ENCODE data around the gene MACROD2. TPM values are rescaled to one million over a fixed set of nuclear protein-coding genes. Genes with fewer than 3 reads are reported as not detected.

The MACROD2 gene
- total RNA-seq, 4 donors from 2014 or later, result 4.0 to 14.1 (median 10.4) TPM

DNA sequence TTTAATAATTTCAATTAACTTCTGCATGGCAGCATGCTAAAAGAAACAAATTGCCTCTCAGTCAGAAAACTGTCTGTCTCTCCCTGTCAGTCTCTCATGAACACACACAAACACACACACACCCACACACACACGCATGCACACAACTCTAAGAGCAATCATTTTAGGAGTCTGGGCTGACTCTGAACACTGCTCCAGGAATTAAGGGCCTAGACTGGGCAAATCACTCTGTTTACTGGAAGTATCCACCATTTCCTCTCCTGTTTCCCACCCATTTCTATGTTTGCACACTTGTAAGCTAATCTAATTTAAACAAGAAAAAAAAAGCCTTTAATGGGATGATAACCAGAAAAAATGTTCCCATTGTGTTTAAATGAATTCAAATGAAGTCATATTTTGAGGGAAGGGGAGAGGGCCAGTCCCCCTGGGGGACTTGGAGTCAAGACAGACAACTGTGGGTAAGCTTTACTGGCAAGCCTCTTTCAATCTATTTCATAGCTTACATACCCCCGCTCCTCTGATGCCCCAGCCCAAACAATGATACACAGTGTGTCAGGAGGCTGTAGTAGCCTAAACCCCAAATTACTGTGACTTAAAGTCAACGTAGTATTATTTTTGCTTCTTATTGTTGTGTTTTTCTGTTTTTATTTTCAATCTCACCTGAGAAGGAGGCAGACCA lies 789.9 kb downstream of the MACROD2 start:
- DNase-seq (ENCODE audit: low spot score in 2 of 2), result no peak
- WGBS, 2 donors, result 70 to 78% methylated on average over 3 of the region's 3 CpGs
- Histone ChIP-seq H3K9me3 (no peaks in the 10 kb centered on the region), H3K36me3 (no peaks in the 10 kb centered on the region), H3K27me3 (no peaks in the 10 kb centered on the region), H3K4me1 (no peaks in the 10 kb centered on the region), H3K4me3 (no peak overlapping the region), H3K27ac (no peak overlapping the region)
- TF ChIP-seq, protein P1, sequence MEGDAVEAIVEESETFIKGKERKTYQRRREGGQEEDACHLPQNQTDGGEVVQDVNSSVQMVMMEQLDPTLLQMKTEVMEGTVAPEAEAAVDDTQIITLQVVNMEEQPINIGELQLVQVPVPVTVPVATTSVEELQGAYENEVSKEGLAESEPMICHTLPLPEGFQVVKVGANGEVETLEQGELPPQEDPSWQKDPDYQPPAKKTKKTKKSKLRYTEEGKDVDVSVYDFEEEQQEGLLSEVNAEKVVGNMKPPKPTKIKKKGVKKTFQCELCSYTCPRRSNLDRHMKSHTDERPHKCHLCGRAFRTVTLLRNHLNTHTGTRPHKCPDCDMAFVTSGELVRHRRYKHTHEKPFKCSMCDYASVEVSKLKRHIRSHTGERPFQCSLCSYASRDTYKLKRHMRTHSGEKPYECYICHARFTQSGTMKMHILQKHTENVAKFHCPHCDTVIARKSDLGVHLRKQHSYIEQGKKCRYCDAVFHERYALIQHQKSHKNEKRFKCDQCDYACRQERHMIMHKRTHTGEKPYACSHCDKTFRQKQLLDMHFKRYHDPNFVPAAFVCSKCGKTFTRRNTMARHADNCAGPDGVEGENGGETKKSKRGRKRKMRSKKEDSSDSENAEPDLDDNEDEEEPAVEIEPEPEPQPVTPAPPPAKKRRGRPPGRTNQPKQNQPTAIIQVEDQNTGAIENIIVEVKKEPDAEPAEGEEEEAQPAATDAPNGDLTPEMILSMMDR (IDR thresholded peaks at IDR 0.05), result no peak
- no peak for TF ChIP-seq EP300 (IDR thresholded peaks at IDR 0.05)
- TF ChIP-seq POLR2A (IDR thresholded peaks at IDR 0.05), result no peak

- TF ChIP-seq, protein P1 (IDR thresholded peaks at IDR 0.05), result no peak
- TF ChIP-seq POLR2A (IDR thresholded peaks at IDR 0.05) (no peak), EP300 (IDR thresholded peaks at IDR 0.05) (no peak)
- 87 to 96% methylated on average over 2 of the region's 2 CpGs for WGBS, 2 donors
- Histone ChIP-seq H3K4me3 (no peak overlapping the region), H3K4me1 (no peaks in the 10 kb centered on the region), H3K27me3 (no peaks in the 10 kb centered on the region), H3K9me3 (no peaks in the 10 kb centered on the region), H3K27ac (no peak overlapping the region), H3K36me3 (no peaks in the 10 kb centered on the region)
- no peak for DNase-seq (ENCODE audit: low spot score in 2 of 2)
Measured at GRCh38 chr20:14790190-14790589, 794.9 kb downstream of the MACROD2 start.

DNA sequence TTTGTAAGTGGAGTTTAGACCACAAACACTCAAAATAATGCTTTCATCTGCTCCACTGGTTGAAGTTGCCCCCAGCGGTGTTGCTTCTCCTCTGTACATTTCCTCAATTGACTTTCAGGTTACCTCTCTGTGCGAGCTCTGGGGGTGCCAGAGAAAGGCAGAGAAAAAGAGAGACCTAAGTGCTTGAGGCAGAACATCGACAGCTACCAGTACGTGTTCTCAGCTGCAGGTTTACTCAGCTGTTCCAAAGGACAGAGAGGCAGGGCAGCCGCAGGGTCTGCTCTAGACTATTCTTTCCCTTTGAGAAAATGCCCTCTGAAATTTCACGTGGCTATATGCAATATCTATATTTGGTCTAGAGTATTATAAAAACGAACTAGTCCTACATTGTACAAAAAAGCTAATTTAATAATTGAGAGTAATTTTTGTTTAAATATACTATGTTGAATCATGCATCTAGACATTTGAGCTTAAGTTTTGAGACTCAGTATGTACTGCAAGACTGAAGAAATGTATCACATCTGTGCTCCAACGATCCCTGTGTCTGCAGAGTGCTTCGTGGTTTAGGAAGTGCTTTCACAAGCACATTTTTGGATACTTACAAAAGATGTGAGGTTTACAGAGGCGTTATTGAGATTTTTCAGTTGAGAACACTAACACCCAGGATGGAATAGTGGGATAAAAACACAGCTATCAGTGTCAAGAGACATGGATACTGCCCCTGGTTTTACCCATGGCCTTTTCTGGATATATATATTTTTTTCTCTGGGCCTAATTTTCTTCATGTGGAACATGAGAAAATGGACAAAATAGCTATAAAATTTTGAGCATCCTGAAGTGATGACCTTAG lies 795.7 kb downstream of the MACROD2 start:
- Histone ChIP-seq H3K4me3 (no peak overlapping the region), H3K27ac (no peak overlapping the region), H3K9me3 (no peaks in the 10 kb centered on the region), H3K27me3 (no peaks in the 10 kb centered on the region), H3K36me3 (no peaks in the 10 kb centered on the region), H3K4me1 (no peaks in the 10 kb centered on the region)
- DNase-seq (ENCODE audit: low spot score in 2 of 2), result no peak
- 51 to 54% methylated on average over 10 of the region's 10 CpGs for WGBS, 2 donors
- TF ChIP-seq POLR2A (IDR thresholded peaks at IDR 0.05), result no peak
- TF ChIP-seq EP300 (IDR thresholded peaks at IDR 0.05), result no peak
- TF ChIP-seq, protein P1 (IDR thresholded peaks at IDR 0.05), result no peak

DNA sequence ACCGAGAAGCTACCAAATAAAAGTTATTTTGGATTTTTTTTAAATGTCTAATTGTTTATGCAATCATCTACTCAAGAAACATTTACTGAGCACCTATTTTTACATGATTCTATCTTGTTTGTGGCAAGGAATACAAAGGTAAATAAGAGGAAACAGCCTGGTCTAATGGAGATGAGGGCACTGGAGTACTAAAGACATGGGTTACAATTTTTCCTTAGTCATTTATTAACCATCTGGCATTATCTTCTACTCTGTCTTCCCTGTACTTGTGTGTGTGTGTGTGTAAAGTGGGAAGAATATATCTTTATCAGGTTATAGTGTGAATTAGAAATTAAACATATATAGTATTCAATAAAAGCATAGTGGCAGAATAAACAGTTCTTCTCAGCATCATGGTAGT lies 797.6 kb downstream of the MACROD2 start:
- no peaks in the 10 kb centered on the region for H3K4me1 ChIP-seq
- DNase-seq (ENCODE audit: low spot score in 2 of 2), result no peak
- no peak overlapping the region for H3K4me3 ChIP-seq
- H3K36me3 ChIP-seq, result no peaks in the 10 kb centered on the region
- 98 to 100% methylated on average over 1 of the region's 1 CpG for WGBS, 2 donors
- H3K27ac ChIP-seq, result no peak overlapping the region
- H3K9me3 ChIP-seq, result no peaks in the 10 kb centered on the region
- TF ChIP-seq EP300 (IDR thresholded peaks at IDR 0.05), result no peak
- TF ChIP-seq, protein P1 (IDR thresholded peaks at IDR 0.05), result no peak
- TF ChIP-seq POLR2A (IDR thresholded peaks at IDR 0.05), result no peak
- no peaks in the 10 kb centered on the region for H3K27me3 ChIP-seq

Measured in tibial nerve (tissue), 4 donors.